Prostate gland (tissue), 2 donors: ENCODE measurements around the gene MEGF8.

Experiments
- POLR2AphosphoS5 ChIP-seq: sonication (generic); formaldehyde crosslinking; IDR thresholded peaks from one replicate; pipeline ENCODE4 v1.6.1; 2017; ENCODE audit warnings: antibody characterized with exemption
- TF ChIP-seq, protein P1 (sequence below), 4 experiments: fragments of 200-600 bp in 2 of 4; fragments of 450-650 bp in 2 of 4; sonication (generic) in 2 of 4; IDR thresholded peaks; 1 replicate in 3 of 4; 2 replicates in 1 of 4; pipeline ENCODE4 v1.5.1; 2016 to 2019; ENCODE audit warnings: antibody characterized with exemption in 4 of 4, mild to moderate bottlenecking in 2 of 4, moderate library complexity in 2 of 4

DNA sequence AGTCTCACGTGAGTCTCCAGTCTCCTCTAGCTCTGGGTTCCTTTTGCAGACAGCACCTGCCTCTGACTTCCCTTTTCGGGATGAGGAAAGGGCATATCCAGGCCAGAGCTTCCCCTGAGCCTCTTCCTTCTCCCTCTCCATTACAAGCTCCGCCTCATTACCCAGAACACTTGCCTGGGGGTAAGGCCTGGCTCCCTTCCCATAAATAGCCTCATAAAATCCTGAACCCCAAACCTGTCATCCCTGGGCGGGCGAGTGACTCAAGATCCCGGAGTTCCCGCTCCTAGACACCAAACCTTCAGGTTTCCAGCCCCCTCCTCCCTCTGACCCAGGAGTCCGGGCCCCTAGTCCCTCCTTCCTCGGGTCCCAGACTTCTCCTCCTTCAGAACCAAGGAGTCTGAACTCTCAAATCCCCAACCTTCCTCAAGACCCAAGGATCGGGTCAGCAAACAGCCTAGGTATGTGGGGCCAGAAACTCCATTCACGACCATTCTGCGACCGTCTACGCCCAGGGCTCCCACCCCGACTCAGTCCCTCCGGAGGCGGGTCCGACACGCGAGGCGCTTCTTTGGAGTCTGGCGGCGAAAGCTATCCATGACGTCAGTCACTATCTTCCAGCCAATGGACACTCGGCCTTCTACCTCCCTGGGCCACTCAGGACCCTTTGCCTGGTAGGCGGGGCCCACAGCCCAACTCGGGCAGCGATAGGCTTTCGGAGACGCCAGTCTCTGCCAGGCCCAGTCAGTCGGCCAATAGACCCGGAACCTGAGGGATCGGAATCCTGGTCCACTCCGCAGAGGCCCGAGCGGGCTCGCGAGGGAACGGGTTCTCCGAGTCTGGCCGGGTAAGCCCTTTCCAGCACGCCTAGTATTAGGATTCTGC is 71.2 kb downstream of the MEGF8 start:
- peak; percentile 98 for TF ChIP-seq POLR2AphosphoS5
- TF ChIP-seq, protein P1, sequence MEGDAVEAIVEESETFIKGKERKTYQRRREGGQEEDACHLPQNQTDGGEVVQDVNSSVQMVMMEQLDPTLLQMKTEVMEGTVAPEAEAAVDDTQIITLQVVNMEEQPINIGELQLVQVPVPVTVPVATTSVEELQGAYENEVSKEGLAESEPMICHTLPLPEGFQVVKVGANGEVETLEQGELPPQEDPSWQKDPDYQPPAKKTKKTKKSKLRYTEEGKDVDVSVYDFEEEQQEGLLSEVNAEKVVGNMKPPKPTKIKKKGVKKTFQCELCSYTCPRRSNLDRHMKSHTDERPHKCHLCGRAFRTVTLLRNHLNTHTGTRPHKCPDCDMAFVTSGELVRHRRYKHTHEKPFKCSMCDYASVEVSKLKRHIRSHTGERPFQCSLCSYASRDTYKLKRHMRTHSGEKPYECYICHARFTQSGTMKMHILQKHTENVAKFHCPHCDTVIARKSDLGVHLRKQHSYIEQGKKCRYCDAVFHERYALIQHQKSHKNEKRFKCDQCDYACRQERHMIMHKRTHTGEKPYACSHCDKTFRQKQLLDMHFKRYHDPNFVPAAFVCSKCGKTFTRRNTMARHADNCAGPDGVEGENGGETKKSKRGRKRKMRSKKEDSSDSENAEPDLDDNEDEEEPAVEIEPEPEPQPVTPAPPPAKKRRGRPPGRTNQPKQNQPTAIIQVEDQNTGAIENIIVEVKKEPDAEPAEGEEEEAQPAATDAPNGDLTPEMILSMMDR (IDR thresholded peaks at IDR 0.05) = peak in 1 of 4 experiments; percentile 13
